HG03103 (cell line): ENCODE measurements around the gene ACTL7A.
"Not testable (repeated sequence)": the region's sequence is repeated elsewhere in the genome, so short reads cannot be mapped to it uniquely, and the experiment has no call there.

Experiments used
- ATAC-seq: cut with Tn5 transposase; IDR thresholded peaks from one replicate; pipeline ENCODE4 v1.9.1; 2021; ENCODE audit warnings: low read depth; ENCODE audit not compliant: unreplicated experiment

Gene ACTL7A

GRCh38 chr9:108861997-108862396 is at the start of gene ACTL7A:
ACTL7A (plus strand) TSS chr9:108862266; CDS start chr9:108862323, 57 bp downstream.
- no peak for ATAC-seq

DNA sequence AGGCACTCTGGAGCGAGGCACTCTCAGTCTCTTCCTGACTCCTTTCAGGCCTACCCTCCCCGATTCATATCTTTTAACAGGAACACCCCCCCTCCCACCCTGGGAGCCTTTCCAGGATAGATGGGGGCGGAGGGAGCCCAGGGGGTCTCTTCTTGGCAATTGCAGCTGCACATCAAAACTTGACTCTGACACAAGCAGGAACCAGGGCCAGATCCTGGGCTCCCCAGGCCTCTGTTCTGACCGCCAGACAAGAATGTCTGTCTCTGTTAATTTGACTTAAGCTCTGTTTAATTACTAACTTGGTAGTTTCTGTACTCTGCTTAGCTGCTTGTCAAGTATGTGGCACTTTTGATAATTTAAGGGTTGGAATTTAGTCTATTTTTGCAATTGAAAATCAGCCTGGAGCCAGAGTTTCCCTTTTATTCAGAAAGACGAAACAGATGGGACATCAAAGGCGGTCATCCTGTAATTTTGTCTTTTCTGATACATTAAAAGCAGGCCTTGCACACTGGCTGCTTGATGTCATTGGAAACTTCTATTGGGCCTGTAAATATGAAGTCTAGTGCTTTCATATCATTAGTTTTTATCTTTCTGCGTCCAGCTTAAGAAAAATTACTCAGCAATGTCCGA is 49.6 kb upstream of the ACTL7A start:
- ATAC-seq = no peak

- ATAC-seq = no peak
Measured at GRCh38 chr9:108813951-108814601, 48.0 kb upstream of the ACTL7A start.

- no peak for ATAC-seq
Measured at GRCh38 chr9:108815156-108815555, 46.9 kb upstream of the ACTL7A start.

GRCh38 chr9:108816037-108816436 is 46.0 kb upstream of the ACTL7A start:
- ATAC-seq = no peak

DNA sequence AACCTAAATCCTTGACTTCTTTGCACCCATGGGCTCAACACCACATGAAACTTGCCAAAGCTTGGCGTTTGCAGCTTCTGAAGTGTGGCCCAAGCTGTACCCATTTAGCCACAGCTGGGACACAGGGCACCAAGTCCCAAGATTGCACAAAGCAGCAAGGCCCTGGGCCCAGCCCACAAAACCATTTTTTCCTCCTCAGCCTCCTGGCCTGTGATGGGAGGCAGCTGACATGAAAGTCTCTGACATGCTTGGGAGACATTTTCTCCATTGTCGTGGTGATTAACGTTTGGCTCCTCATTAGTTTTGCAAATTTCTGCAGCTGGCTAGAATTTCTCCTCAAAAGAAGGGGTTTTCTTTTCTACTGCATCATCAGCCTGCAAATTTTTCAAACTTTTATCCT is 38.2 kb upstream of the ACTL7A start:
- ATAC-seq = no peak

DNA sequence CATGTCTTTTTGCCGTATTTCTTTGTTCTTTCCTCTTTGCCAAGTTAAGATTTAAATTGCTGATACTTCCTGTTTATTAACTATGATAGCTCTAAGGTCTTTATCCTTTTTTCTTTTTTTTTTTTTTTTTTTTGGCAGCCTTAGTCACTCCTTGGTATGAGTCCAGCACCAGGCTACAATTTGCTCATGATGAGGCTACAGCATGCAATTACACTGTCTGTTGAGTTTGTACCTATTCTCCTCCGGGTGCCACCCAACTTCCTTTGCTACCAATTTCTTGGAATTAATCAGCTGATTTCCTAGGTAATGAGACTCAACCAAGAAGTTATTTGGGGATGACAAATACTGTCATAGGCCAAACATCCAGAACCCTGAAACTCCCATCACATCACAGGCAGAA is 31.8 kb upstream of the ACTL7A start:
- no peak for ATAC-seq

GRCh38 chr9:108831496-108832178 is 30.4 kb upstream of the ACTL7A start:
- ATAC-seq = no peak

GRCh38 chr9:108832179-108832500 is 29.9 kb upstream of the ACTL7A start:
- no peak for ATAC-seq

- ATAC-seq = no peak
Measured at GRCh38 chr9:108834959-108835665, 27.0 kb upstream of the ACTL7A start.

GRCh38 chr9:108835831-108836230 is 26.2 kb upstream of the ACTL7A start:
- ATAC-seq = no peak

DNA sequence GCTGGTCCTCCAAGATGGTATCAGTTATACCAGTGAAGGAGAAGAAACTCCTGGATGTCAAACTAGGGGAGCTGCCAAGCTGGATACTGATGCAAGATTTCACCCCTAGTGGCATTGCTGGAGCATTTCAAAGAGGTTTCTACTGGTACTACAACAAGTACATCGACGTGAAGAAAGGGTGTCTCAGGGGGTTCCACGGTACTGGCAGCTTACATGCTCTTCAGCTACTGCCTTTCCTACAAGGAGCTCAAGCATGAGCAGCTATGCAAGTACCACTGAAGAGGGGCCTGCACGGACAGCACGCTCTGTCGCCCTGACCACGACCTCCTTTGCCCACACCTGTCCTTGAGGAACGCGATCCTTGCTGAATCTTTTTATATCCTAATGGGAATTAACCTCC is 25.7 kb upstream of the ACTL7A start:
- no peak for ATAC-seq

GRCh38 chr9:108836781-108837180 is 25.3 kb upstream of the ACTL7A start:
- no peak for ATAC-seq

GRCh38 chr9:108837530-108837929 is 24.5 kb upstream of the ACTL7A start:
- ATAC-seq = no peak

DNA sequence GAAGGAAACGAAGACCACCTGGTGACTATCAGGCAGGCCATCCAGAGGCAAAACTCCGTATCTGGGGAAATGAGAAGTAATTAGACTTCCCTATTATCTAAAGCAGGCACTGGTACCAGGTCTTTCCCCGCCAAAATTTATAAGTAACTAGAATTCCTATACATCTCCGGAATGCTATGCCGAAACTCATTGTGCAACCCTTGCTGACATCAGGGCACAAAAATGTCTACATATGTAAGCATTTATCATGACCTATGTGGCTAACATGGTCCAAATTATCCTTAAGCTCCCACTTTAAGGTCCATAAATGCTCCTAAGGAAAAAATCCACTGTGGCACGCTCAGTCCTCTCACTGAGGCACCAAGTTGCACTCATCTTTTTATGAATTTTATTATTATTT is 24.0 kb upstream of the ACTL7A start:
- no peak for ATAC-seq

DNA sequence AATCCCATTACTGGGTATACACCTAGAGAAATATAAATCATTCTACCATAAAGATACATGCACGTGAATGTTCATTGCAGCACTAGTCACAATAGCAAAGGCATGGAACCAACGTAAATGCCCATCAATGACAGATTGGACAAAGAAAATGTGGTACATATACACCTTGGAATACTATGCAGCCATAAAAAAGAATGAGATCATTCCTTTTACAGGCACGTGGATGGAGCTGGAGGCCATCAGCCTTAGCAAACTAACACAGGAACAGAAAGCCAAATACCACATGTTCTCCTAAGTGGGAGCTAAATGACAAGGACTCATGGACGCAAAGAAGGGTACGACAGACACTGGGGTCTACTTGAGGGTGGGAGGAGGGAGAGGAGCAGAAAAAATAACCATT is 22.5 kb upstream of the ACTL7A start:
- ATAC-seq = not testable (repeated sequence)

DNA sequence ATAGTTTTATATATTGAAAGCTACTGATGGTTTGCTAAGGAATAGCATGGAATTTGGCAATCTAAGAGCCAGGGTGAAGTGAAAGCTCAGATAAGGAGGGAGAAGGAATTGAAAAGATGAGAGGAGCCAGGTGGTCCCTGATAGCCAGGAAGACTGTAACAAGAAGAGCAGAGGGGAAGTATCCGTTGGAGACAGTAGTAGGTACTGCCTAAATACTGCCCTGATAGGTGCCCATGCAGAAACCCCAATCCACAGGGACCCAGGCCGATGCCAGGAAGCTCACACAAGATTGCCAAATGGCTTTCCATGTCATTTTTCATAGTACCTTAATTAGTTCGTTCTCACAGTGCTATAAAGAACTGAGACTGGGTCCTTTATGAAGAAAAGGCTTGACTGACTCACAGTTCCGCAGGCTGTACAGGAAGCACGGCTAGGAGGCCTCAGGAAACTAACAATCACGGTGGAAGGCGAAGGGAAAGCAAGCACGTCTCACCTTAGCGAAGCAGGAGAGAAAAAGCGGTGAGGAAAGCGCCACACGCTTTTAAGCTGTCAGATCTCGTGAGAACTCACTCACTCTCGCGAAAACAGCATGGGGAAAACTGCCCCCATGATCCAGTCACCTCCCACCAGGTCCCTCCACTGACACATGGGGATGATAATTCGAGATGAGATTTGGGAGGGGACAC is 19.3 kb upstream of the ACTL7A start:
- ATAC-seq = no peak

GRCh38 chr9:108844391-108844790 is 17.7 kb upstream of the ACTL7A start:
- no peak for ATAC-seq

GRCh38 chr9:108844856-108845255 is 17.2 kb upstream of the ACTL7A start:
- ATAC-seq = no peak

DNA sequence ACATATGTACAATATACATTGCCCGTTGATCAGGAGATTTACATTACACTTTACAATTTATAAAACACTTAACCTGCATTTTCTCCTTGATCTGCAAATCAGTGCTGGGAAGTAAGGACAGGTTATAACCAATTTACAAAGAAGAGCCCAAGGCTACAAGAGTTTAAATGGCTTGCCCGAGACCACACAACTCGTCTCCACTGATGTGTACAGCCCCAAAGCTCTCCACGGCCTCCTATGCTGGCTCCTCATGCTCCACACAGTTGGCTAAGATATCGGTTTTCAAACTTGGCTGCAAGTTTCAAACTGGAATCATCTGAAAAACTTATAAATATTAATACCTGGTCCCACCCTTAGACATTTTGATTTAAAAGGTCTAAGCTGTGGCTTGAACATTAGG is 16.6 kb upstream of the ACTL7A start:
- no peak for ATAC-seq

DNA sequence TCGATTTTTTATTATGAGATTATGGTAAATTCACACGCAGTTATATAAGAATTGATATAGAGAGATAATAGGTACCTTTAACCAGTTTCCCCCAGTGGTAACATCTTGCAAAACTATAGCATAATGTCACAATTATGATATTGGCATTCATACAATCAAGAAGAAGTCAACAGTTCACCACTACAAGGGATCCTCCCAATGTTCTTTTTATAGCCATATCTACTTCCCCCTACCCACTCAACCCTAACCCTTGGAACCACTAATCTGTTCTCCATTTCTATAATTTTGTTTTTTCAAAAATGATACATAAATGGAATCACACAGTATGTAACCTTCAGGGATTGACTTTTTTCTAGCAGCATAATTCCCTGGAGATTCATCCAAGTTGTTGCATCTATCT is 16.1 kb upstream of the ACTL7A start:
- ATAC-seq = no peak
